Smooth muscle cell (in vitro differentiated cells): ENCODE results near the gene LSM14B. TPM values are rescaled to one million over a fixed set of nuclear protein-coding genes. Genes with fewer than 3 reads are reported as not detected.
A peak's percentile ranks its signal among the peaks of the same experiment; 100 is the strongest.

Source experiments
- DNase-seq: peaks from one replicate; lab custom pipeline; 2025; ENCODE audit not compliant: unreplicated experiment; lab: John Stamatoyannopoulos, UW
- H2AFZ ChIP-seq: fragments of 200-600 bp; sonication (generic); 2 replicates; pipeline ENCODE4 v1.6.0; 2016; ENCODE audit warnings: antibody characterized with exemption, low read depth, mild to moderate bottlenecking
- H3F3A ChIP-seq: fragments of 200-600 bp; sonication (generic); 2 replicates; pipeline ENCODE4 v1.6.0; 2017; ENCODE audit warnings: antibody characterized with exemption, low read depth
- H3K27ac ChIP-seq: fragments of 200-600 bp; sonication (generic); 2 replicates; pipeline ENCODE4 v1.5.1; 2016; ENCODE audit warnings: low read depth, mild to moderate bottlenecking
- H3K27me3 ChIP-seq: fragments of 200-600 bp; sonication (generic); 2 replicates; pipeline ENCODE4 v1.6.1; 2016; ENCODE audit warnings: low read depth, mild to moderate bottlenecking
- H3K36me3 ChIP-seq: fragments of 200-600 bp; sonication (generic); 2 replicates; pipeline ENCODE4 v1.5.1; 2016; ENCODE audit warnings: low read depth
- H3K4me1 ChIP-seq: fragments of 200-600 bp; sonication (generic); 2 replicates; pipeline ENCODE4 v1.5.1; 2016; ENCODE audit warnings: low read depth
- H3K4me2 ChIP-seq: fragments of 200-600 bp; sonication (generic); 2 replicates; pipeline ENCODE4 v1.6.0; 2016; ENCODE audit warnings: mild to moderate bottlenecking
- H3K4me3 ChIP-seq: fragments of 200-600 bp; sonication (generic); 2 replicates; pipeline ENCODE4 v1.5.1; 2016; ENCODE audit warnings: mild to moderate bottlenecking
- H3K79me2 ChIP-seq: fragments of 200-600 bp; sonication (generic); 2 replicates; pipeline ENCODE4 v1.6.0; 2016; ENCODE audit warnings: low read depth, mild to moderate bottlenecking
- H3K9ac ChIP-seq: fragments of 200-600 bp; sonication (generic); 2 replicates; pipeline ENCODE4 v1.6.0; 2016; ENCODE audit warnings: low read depth
- H3K9me3 ChIP-seq: fragments of 200-600 bp; sonication (generic); replicated peaks from 2 replicates; pipeline ENCODE4 v1.5.1; 2016; ENCODE audit warnings: low read depth
- H4K20me1 ChIP-seq: fragments of 200-600 bp; sonication (generic); 2 replicates; pipeline ENCODE4 v1.6.0; 2016; ENCODE audit warnings: low read depth
- CTCF ChIP-seq: fragments of 200-600 bp; sonication (generic); IDR thresholded peaks from 2 replicates; pipeline ENCODE4 v1.5.1; 2017; ENCODE audit warnings: borderline replicate concordance, mild to moderate bottlenecking, antibody characterized with exemption; ENCODE audit not compliant: insufficient read depth, poor library complexity, severe bottlenecking
- WGBS: methylation state at CpG from one replicate; pipeline ENCODE4 v1.1.7; 2016; ENCODE audit warnings: low lambda C conversion rate; 5-methylcytosine and 5-hydroxymethylcytosine counted together
- polyA plus RNA-seq: library from polyadenylated mRNA; unstranded; fragments of >200 nt; fragmentation: Nextera tagmentation; extraction: Ambion mirVana; gene quantifications from 2 replicates; pipeline ENCODE4 v1.2.1, GENCODE V29; 2016
- total RNA-seq: library from RNA; depleted of rRNA; stranded (reverse); fragments of >200 nt; gene quantifications from 2 replicates; pipeline ENCODE4 v1.2.3, GENCODE V29; 2014

Gene LSM14B
- total and polyA plus RNA-seq, 2 experiments from 2014 or later: 5.6 to 21.5 TPM

- H3F3A ChIP-seq: no peaks in the 10 kb centered on the region
- 17% methylated on average over 45 of the region's 45 CpGs for WGBS
Measured at GRCh38 chr20:62120990-62121775, 1.1 kb upstream of the LSM14B start.

GRCh38 chr20:62122654-62123449, 577 bp downstream of the LSM14B start:
- Histone ChIP-seq H3K9me3 (no peaks in the 10 kb centered on the region), H4K20me1 (peaks cover 47% of the 10 kb centered on the region), H3K79me2 (peaks cover 23% of the 10 kb centered on the region), H3K4me3 (peak overlapping the region; percentile 89), H3K27ac (peak overlapping the region; percentile 51), H3K4me2 (peak overlapping the region; percentile 97), H3K9ac (peak overlapping the region; percentile 77), H3K27me3 (no peaks in the 10 kb centered on the region), H2AFZ (peak overlapping the region; percentile 37), H3K36me3 (no peaks in the 10 kb centered on the region), H3K4me1 (peaks cover 13% of the 10 kb centered on the region), H3F3A (no peaks in the 10 kb centered on the region)
- under 1% methylated on average over 38 of the region's 77 CpGs for WGBS
- no peak for TF ChIP-seq CTCF
- peak; percentile 33 for DNase-seq

More at GRCh38 chr20:62120990-62121775, 1.1 kb upstream of the LSM14B start:
- Histone ChIP-seq H3K4me2 (peak overlapping the region; percentile 86), H3K9me3 (no peaks in the 10 kb centered on the region), H3K4me1 (peaks cover 16% of the 10 kb centered on the region), H3K36me3 (no peaks in the 10 kb centered on the region), H3K4me3 (peak overlapping the region; percentile 66), H3K9ac (peak overlapping the region; percentile 73), H2AFZ (peak overlapping the region; percentile 79), H3K27me3 (no peaks in the 10 kb centered on the region), H3K27ac (peak overlapping the region; percentile 76), H4K20me1 (peaks cover 34% of the 10 kb centered on the region), H3K79me2 (peaks cover 23% of the 10 kb centered on the region)
- no peak for DNase-seq
- no peak for TF ChIP-seq CTCF

GRCh38 chr20:62123450-62124118, 1.3 kb downstream of the LSM14B start:
- Histone ChIP-seq H3K79me2 (peaks cover 23% of the 10 kb centered on the region), H2AFZ (no peak overlapping the region), H3K27me3 (no peaks in the 10 kb centered on the region), H3K4me3 (peak overlapping the region; percentile 89), H3K4me2 (peak overlapping the region; percentile 97), H3F3A (no peaks in the 10 kb centered on the region), H3K36me3 (no peaks in the 10 kb centered on the region), H4K20me1 (peaks cover 54% of the 10 kb centered on the region), H3K9me3 (no peaks in the 10 kb centered on the region), H3K4me1 (peaks cover 10% of the 10 kb centered on the region), H3K27ac (peak overlapping the region; percentile 51), H3K9ac (peak overlapping the region; percentile 77)
- no peak for DNase-seq
- TF ChIP-seq CTCF: peak; percentile 6
- WGBS: 26% methylated on average over 19 of the region's 19 CpGs
